Suppressor macrophage treated with lipopolysaccharide for 4 hours (primary cell): ENCODE data around the gene SRGN.
"Not testable (repeated sequence)": the region's sequence is repeated elsewhere in the genome, so short reads cannot be mapped to it uniquely, and the experiment has no call there.

Source experiments
- DNase-seq: peaks from one replicate; pipeline ENCODE4 v3.0.0-alpha.2; 2020

Gene SRGN, protein sequence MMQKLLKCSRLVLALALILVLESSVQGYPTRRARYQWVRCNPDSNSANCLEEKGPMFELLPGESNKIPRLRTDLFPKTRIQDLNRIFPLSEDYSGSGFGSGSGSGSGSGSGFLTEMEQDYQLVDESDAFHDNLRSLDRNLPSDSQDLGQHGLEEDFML

DNA sequence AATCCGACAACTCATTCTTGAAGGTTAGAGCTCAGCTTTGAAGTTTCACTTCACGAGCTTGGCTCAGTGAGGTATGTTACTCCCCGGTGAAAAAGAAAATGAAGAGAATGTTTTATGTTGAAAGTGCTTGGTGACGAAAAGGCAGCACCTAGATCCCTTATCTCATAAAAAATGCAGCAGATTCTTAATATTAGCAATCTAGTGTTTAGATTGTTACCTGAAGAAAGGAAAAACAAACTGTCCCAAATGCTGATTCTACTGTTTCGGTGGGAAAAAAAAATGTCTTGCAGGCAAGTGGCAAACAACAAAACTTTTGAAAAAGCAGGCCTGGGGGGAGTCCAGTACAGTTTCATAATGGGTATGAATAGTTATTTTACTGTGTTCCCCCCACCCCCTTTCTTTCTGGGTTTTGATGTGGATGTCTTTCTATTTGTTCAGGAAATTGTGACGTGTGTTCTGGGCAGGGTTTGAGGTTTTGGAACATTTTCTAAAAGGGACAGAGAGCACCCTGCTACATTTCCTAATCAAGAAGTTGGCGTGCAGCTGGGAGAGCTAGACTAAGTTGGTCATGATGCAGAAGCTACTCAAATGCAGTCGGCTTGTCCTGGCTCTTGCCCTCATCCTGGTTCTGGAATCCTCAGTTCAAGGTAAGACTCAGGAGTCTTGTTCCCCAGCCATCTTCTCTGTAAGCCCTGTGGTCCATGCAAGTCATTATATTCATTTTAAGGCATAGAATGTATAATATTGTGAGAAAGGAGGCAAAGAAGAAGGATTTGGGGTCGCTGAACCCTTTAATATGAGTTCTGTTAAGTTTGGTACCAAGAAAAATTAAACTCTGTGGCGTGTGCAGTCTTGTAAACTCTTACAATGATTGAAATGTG is at the start of gene SRGN:
SRGN (plus strand) TSS at position 514 of the 881 bp plus-strand sequence; CDS start at position 569, 55 bp downstream.
- DNase-seq: peak; percentile 97

GRCh38 chr10:69040904-69041303 is 47.0 kb upstream of the SRGN start:
- DNase-seq: not testable (repeated sequence)

DNA sequence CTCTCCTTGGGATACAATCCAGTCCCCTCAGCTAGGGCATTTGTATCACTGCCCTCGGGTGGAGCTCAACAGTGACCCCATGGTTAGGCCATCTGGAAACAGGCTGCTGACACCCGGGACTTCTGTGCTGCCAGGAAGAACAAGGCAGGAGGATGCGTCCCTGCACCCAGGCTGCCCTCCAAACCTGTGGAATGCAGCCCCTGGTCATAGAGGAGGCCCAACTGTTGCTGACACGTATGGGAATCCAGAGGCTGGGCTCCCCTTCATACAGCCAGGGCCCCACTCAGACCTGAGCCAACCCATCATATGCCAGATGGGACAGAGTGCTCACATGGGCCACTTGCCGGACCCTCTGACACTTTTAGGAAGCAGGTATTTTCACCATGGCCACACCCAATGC is 45.5 kb upstream of the SRGN start:
- DNase-seq: no peak

- no peak for DNase-seq
Observed at GRCh38 chr10:69042838-69043237, 45.1 kb upstream of the SRGN start.

GRCh38 chr10:69043931-69044531 is 43.9 kb upstream of the SRGN start:
- peak; percentile 41 for DNase-seq

- peak; percentile 54 for DNase-seq
Observed at GRCh38 chr10:69044546-69044945, 43.4 kb upstream of the SRGN start.

DNA sequence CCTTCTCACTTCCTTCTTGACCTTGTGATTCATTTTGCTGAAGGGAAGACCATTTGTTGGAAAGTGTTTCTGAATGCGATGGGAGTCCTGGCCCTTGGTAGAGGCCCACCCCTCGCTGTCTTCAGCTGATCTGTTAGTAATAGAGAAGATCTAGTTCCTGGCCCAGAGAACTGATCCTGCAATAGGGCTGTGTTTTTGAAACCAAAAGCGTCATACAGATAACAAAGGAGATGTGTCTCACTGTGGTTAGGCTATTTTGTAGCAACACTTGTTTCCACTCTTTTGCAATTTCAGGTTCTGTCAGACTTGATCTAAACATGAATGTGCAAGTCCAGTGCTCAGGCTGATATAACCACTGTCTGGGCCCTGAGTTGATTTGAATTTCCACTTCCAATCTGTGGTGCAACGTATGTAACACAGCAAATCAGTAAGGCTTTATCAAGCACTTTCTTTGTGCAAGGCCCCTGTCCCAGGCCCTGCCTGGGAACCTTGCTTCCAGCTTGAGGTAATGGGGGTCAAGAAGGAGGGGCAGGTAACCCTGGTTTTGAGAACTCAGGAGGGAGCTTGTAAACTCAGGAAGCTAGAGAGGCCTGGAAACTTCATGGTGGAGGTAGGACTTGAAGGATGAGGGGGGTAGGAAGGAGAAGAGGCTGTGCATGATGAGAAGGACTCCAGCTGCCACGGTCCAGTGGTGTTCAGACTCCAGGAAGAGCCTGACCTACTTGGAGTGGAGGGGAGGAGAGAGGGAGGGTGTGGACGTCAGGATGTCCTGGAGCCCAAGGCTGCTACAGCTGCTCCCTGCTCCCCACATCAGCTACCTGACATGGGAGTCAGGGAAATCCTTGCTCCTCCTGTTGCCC is 42.2 kb upstream of the SRGN start:
- DNase-seq: peak; percentile 96

DNA sequence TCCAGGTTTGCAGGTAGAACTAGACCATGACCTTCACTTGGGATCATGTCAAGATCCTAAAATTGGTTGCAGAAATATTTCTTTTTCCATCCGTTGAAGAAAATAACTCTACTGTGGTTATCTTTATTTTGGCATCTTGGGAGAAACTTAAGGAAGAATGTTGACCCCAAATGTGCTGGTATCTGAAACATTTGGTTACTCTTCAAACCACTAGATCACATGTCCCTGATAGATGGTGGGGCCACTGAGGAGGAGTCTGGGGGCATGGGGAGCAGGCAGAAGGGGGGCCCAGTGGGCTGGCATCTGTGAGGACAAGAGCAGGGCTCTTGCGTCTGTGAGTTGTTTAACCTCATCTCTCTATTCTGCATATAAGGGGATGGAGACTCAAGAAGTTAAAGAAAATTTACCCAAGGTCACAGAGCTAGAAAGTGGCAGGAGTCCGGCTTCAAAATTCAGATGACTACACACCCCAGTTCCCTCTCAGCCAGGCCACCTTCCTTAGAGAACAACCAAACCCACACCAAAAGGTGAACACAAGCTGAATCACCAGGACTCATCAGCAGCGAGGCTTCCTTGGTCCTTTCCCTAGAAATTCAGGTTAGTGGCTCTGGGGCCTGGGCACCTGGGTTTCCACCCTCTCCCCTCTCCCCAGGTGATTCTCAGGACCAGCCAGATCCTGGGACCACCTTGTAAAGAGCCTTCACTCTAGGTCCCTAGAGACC is 40.6 kb upstream of the SRGN start:
- peak; percentile 73 for DNase-seq

DNA sequence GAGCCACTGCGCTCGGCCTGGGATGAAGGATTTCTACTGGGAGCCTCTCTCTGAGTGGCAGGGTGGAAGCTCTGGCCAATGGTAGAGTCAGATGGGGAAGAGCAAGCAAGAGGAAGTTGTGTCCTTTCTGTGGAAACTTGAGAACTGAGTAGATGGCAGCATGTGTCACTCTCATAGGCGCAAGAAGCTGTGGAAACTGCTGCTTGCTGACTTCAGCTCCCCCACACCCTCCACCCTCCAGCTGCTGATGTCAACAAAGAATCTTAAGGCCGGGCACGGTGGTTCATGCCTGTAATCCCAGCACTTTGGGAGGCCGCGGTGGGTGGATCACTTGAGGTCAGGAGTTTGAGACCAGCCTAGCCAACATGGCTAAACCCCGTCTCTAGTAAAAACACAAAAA is 39.8 kb upstream of the SRGN start:
- DNase-seq: peak; percentile 97

DNA sequence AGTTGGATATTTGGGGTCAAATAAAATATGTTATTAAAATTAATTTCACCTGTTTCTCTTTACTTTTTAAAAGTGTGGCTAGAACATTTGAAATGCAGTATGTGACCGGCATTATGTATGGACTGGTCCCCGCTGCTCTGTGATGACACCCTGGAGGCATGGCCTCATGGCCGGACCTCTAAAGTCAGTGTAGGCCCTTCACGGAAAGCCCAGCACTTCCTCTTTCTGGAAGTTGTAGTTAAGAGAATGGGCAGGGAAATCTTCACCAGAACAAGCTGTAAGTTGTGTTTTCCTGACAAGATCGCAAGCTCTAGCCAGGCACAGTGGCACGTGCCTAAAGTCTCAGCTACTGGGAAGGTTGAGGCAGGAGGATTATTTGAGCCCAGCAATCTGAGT is 38.3 kb upstream of the SRGN start:
- DNase-seq: peak; percentile 95

DNA sequence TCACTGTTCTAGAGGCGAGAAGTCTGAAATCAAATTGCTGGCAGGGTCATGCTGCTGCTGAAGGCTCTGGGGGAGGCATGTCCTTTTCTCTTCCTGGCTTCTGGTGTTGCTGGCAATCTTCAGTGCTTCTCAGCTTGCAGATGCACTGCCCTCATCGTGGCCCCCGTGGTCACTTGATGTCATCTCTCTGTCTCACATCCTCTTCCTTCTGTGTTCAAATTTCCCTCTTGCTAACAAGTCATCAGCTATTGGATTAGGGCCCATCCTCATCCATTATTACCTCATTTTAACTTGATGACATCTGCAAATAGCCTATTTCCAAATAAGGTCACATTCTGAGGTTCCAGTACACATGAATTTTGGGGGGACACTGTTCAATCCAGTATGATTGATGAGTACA is 36.6 kb upstream of the SRGN start:
- DNase-seq: peak; percentile 94

GRCh38 chr10:69051710-69052487 is 36.0 kb upstream of the SRGN start:
- DNase-seq: peak; percentile 74

- peak; percentile 46 for DNase-seq
Observed at GRCh38 chr10:69052736-69053135, 35.2 kb upstream of the SRGN start.

- no peak for DNase-seq
Observed at GRCh38 chr10:69055241-69055640, 32.7 kb upstream of the SRGN start.

DNA sequence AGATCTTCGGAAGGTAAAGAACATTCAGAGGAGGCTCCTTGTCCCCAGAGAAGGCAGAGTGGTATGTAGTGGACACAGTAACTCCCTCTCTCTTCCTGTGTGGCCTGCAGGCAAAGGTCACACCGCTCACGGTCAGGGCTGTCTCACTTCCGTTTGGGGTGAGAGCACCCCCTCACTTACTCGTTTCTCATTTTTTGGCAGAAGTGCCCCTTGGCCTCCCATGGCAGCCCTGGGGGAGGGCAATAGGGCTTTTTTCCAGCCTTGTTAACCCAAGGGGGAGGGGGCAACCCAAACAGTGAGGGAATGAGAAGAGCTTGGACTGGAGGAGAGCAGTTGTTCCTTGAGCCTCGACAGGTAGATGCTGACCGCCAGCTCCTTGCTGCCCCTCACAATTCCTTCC is 31.8 kb upstream of the SRGN start:
- peak; percentile 81 for DNase-seq

- peak; percentile 17 for DNase-seq
Observed at GRCh38 chr10:69056536-69057260, 31.2 kb upstream of the SRGN start.

GRCh38 chr10:69057261-69057950 is 30.5 kb upstream of the SRGN start:
- DNase-seq: peak; percentile 72

- no peak for DNase-seq
Observed at GRCh38 chr10:69057951-69058297, 30.0 kb upstream of the SRGN start.

DNA sequence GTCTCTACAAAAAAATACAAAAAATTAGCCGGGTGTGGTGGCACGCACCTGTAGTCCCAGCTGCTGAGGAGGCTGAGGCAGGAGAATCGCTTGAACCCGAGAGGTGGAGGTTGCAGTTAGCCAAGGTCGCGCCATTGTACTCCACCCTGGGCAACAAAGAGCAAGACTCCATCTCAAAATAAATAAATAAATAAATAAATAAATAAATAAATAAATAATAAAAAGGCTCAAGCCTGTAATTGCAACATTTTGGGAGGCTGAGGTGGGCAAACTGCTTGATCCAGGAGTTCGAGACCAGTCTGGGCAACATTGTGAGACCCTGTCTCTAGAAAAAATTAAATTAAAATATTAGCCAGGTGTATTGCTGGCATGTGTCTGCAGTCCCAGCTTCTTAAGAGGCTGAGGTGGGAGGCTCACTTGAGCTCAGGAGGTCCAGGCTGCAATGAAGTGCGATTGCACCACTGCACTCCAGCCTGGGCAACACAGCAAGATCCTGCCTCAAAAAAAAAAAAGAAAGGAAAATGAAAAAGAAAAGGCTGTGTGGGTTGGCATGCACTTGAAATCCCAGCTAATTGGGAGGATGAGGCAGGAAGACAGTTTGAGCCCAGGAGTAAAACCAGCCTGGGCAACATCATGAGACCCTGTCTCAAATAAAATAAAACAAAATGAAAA is 27.6 kb upstream of the SRGN start:
- DNase-seq: no peak
